Thyroid gland (tissue), 4 donors: Measurements from ENCODE around the gene AP3B2.

Experiments used
- POLR2A ChIP-seq, 2 donors: fragments of 450-650 bp; IDR thresholded peaks; one replicate each; pipeline ENCODE4 v1.6.1; 2017; ENCODE audit warnings: antibody characterized with exemption in 2 of 2, mild to moderate bottlenecking in 2 of 2, moderate library complexity in 1 of 2
- TF ChIP-seq, protein P1 (sequence below), 6 experiments: fragments of 200-600 bp in 3 of 6; fragments of 450-650 bp in 3 of 6; sonication (generic) in 3 of 6; IDR thresholded peaks; one replicate each; pipeline ENCODE4 v1.5.1; 2016 to 2019; ENCODE audit warnings: antibody characterized with exemption in 6 of 6, mild to moderate bottlenecking in 2 of 6, inconsistent platforms in 1 of 6, moderate library complexity in 1 of 6

DNA sequence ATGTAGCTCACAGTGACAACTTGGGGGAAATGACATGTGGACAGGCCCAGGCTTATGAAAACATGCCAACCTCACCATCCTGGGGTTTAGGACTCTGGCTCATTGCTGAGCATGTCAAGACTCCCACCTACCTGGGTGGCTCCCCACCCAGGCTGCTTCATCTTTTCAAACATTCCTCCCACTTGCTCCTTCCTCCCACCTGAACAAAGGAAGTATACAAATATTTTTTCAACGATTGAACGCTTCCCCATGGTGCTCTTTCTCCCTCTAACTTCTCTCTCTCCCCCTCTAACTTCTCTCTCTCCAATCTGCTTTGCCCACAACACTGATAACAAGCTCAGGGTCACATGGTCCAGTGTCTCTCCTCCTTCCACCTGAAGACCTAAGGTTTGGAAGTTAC is 34.8 kb downstream of the AP3B2 start:
- TF ChIP-seq, protein P1, sequence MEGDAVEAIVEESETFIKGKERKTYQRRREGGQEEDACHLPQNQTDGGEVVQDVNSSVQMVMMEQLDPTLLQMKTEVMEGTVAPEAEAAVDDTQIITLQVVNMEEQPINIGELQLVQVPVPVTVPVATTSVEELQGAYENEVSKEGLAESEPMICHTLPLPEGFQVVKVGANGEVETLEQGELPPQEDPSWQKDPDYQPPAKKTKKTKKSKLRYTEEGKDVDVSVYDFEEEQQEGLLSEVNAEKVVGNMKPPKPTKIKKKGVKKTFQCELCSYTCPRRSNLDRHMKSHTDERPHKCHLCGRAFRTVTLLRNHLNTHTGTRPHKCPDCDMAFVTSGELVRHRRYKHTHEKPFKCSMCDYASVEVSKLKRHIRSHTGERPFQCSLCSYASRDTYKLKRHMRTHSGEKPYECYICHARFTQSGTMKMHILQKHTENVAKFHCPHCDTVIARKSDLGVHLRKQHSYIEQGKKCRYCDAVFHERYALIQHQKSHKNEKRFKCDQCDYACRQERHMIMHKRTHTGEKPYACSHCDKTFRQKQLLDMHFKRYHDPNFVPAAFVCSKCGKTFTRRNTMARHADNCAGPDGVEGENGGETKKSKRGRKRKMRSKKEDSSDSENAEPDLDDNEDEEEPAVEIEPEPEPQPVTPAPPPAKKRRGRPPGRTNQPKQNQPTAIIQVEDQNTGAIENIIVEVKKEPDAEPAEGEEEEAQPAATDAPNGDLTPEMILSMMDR (IDR thresholded peaks at IDR 0.05) = no peak
- TF ChIP-seq POLR2A (IDR thresholded peaks at IDR 0.05) = no peak
